Measurements from ENCODE around the gene ERICH6B.

- no peak for TF ChIP-seq POLR2AphosphoS5 (IDR thresholded peaks at IDR 0.05; ENCODE audit: low read length)
- TF ChIP-seq, protein P1, sequence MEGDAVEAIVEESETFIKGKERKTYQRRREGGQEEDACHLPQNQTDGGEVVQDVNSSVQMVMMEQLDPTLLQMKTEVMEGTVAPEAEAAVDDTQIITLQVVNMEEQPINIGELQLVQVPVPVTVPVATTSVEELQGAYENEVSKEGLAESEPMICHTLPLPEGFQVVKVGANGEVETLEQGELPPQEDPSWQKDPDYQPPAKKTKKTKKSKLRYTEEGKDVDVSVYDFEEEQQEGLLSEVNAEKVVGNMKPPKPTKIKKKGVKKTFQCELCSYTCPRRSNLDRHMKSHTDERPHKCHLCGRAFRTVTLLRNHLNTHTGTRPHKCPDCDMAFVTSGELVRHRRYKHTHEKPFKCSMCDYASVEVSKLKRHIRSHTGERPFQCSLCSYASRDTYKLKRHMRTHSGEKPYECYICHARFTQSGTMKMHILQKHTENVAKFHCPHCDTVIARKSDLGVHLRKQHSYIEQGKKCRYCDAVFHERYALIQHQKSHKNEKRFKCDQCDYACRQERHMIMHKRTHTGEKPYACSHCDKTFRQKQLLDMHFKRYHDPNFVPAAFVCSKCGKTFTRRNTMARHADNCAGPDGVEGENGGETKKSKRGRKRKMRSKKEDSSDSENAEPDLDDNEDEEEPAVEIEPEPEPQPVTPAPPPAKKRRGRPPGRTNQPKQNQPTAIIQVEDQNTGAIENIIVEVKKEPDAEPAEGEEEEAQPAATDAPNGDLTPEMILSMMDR (IDR thresholded peaks at IDR 0.05 in 2 of 3, conservative IDR thresholded peaks at IDR 0.05 in 1 of 3; ENCODE audit: control insufficient read depth in 2 of 3, extremely low read depth in 1 of 3, insufficient read depth in 1 of 3, low read depth in 3 of 3, low read length in 3 of 3): no peak
- TF ChIP-seq ZNF384 (IDR thresholded peaks at IDR 0.05; ENCODE audit: borderline replicate concordance, low read depth, low read length): no peak
- no peak for TF ChIP-seq CHD1 (IDR thresholded peaks at IDR 0.05; ENCODE audit: low read depth, low read length)
- TF ChIP-seq MEF2A (IDR thresholded peaks at IDR 0.05; ENCODE audit: insufficient read depth, low read depth, low read length): no peak
- TF ChIP-seq YBX1 (IDR thresholded peaks at IDR 0.05): no peak
- TF ChIP-seq, protein P2, sequence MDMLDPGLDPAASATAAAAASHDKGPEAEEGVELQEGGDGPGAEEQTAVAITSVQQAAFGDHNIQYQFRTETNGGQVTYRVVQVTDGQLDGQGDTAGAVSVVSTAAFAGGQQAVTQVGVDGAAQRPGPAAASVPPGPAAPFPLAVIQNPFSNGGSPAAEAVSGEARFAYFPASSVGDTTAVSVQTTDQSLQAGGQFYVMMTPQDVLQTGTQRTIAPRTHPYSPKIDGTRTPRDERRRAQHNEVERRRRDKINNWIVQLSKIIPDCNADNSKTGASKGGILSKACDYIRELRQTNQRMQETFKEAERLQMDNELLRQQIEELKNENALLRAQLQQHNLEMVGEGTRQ (IDR thresholded peaks at IDR 0.05; ENCODE audit: borderline replicate concordance, low read depth, low read length): no peak
- TF ChIP-seq TCF3 (IDR thresholded peaks at IDR 0.05; ENCODE audit: borderline replicate concordance, insufficient read depth, low read depth, low read length): no peak
Measured at GRCh38 chr13:45598597-45598996, 16.9 kb downstream of the ERICH6B start.
